Nasal cavity respiratory epithelium epithelial cell of viscerocranial mucosa (primary cell): ENCODE results near the gene ATG14. TPM values are rescaled to one million over a fixed set of nuclear protein-coding genes. Genes with fewer than 3 reads are reported as not detected.

Experiments
- total RNA-seq: library from RNA; depleted of rRNA; stranded (reverse); fragments of >200 nt; gene quantifications from 2 replicates; pipeline ENCODE4 v1.2.3, GENCODE V29; 2014

Gene ATG14
- 9.9 and 15.9 TPM in 2 replicates for total RNA-seq

GRCh38 chr14:55411426-55412389, at the start of gene ATG14:
Gene ATG14, minus strand, starts transcription at chr14:55411830. Its CDS starts 8 bp downstream, at chr14:55411822.

GRCh38 chr14:55440385-55440784, 28.8 kb upstream of the ATG14 start, which contains the start of gene TBPL2:
Gene TBPL2, minus strand, starts transcription at chr14:55440616. Its CDS starts 167 bp downstream, at chr14:55440449.

Other genes with a start within 250 kb of the ATG14 start
- under 0.01 and 0.07 TPM in 2 replicates for gene DLGAP5, start 220.2 kb downstream of the ATG14 start, total RNA-seq
- 30.1 and 33.4 TPM in 2 replicates for gene FBXO34, start 140.4 kb downstream of the ATG14 start, total RNA-seq
- not detected in 2 replicates for gene TBPL2, start 28.8 kb upstream of the ATG14 start, total RNA-seq
- 200 and 239 TPM in 2 replicates for gene KTN1, start 168.4 kb upstream of the ATG14 start, total RNA-seq